NCI-H2196 (cell line): Measurements from ENCODE around the gene DUT.
"Not testable (repeated sequence)": the region's sequence is repeated elsewhere in the genome, so short reads cannot be mapped to it uniquely, and the experiment has no call there.

Source experiments
- DNase-seq: peaks from one replicate; lab custom pipeline; 2025; ENCODE audit not compliant: unreplicated experiment; lab: John Stamatoyannopoulos, UW

DUT gene

DNA sequence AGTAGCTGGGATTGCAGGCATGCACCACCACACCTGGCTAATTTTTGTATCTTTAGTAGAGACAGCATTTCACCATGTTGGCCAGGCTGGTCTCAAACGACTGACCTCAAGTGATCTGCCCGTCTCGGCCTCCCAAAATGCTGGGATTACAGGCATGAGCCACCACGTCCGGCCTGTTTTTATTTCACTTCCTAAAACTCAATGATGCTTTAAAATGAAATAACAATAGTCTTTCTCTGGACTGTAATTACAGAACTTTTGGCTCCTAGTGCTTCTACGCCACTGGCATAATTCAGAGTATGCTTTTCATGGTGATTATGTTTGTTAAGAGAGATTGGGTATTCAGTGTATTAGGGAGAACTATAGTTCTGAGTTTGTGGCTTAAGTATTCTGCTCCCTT, 5.0 kb upstream of the DUT start:
- not testable (repeated sequence) for DNase-seq

DNA sequence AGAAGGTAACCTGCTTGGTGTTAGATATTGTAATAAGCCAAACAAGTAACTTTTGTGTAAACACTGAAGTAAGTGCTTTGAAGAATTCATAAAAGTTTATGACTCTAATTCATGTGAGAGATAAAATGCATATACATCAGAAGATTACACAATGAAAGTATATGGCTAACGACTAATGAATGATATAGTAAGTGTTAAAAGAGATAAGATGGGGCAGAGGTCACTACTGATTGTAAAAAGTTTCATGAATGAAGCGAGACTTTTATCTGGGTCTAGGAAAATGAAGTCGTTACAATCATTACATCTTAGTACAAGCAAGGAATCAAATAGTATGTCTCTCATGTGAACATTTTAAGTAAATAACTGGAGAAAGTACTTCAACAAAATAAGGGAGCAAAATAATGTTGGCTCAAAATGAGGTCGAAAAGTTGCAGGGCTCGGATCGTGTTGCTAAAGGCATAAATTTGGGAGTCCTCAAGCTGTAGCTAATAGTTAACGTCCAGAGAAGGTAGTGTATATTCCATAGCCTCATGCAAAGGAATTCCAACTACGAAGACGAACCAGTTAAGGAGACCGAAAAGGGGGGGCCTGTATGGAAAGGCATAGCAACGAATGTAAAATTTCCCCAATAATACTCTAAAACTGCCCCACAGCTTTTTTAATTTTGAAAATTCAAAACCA, 984 bp upstream of the DUT start:
- DNase-seq: no peak

DNA sequence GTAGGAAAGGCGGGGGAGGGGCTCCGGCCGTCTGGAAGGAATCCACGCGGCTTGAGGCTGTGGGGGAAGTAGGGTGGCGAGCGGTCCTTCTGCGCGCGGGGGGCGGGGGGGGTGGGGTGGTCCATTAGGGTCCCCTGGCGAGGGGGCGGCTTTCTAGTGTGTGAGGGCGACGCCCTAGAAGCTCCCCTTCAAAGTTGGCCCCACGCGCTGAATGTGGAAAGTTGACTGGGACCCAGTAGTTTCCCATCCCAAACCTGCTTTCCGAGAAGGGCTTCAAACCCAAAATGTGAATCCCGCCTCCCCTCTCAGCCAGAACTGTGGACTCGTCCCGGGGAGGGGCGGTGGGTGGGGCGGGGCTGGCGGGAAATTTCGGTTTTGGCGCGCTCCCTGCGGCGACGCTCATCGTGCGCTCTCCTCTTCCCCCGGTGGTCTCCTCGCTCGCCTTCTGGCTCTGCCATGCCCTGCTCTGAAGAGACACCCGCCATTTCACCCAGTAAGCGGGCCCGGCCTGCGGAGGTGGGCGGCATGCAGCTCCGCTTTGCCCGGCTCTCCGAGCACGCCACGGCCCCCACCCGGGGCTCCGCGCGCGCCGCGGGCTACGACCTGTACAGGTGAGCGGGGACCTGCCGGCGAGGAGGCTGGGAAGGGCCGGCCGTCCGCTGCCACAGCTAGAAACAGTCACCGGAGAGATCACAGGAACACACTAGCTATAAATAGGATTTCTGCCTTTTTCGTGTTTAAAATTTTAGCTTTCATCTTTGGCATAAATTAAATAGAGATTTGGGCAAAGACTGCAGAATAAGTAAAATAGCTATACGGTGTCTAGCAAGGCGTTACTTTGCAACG, 790 bp downstream of the DUT start:
- peak; percentile 39 for DNase-seq

DNA sequence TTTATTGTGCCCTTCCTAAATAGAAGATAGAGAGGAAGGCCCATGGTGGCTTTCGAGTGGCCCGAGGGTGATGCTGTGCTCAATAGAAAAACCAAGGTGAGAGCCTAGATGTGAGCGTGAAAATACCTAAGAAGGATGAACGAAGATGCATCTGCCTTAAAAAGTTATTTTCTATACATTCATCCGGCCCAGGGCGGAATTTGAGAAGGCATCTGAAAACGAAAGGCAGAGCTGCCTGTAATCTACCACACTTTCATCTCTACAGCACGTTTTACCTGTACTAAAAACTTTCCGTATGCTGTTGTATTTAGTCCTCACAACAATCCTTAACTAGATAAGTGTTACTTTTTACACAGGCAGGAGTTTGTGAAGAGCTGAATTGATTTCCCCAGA, 1.4 kb downstream of the DUT start:
- DNase-seq: no peak

DNA sequence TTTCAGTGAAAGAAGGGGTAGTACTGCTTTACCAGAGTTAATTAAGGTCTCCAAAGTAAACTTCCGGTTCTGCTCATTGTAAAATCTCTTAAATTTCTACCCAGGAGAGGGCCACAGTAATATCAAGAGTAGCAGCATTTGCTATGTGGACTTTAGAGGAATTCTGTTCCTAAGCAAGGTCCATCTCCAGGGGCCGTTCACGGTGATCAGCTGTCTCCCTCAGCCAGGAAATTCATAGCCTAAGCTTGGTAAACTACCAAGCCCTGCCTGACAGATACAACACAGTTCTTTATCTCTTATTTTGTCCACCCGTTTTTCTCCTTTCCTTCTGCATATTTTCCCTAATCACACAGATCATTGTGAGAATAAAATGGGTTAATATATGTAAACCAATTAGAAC, 2.3 kb downstream of the DUT start:
- no peak for DNase-seq

DNA sequence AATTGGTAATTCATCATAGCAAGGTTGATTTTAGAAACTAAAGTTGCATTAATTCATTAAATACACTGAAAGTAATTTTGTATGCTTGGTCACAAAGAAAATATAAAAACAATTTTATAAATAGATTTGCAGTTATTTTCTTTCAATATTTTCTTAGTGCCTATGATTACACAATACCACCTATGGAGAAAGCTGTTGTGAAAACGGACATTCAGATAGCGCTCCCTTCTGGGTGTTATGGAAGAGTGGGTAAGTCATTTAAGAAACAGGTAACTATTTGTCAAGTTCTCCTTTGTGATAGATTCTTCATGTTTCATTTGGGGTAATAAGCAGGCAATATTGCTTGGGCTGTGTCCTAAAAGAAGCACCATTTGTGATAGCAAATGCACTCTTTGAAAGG, 3.0 kb downstream of the DUT start:
- DNase-seq: no peak

DNA sequence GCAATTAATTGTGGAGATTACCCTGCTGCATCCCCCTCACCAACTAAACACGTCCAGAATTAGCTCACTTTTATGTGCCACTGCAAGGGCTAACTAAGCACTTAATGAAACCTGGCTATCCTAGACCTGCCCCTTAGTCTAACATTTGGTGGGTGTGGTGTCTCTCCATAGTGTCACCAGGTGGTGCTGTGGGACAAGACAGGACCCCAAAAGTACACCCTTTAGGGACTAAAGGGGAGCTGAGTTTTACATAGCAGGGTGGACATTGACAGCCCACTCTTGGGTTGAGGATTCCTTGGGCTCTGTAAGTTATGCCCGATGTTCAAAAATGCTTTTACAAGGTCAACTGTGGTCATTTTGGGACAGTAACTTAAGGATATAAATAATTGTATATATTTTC, 5.7 kb downstream of the DUT start:
- DNase-seq: no peak

DNA sequence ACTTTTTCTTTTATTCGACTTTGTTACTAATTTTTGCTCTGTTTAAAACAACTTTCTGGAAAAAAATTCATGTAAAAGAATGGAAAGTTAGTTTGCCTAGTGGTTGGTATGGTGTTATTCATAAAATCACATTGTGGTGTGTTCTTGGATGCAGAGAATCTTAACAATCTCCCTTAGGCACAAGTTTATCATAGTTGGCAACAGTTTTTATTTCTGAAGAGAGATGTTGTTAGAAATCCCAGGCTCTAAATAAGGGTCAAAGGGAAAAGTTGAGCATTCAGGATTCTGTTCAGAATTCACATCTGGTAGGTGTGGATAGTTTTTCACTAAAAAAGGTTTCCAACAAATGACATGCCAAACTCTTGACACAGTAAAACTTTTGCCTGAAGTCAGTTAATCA, 6.4 kb downstream of the DUT start:
- no peak for DNase-seq

DNA sequence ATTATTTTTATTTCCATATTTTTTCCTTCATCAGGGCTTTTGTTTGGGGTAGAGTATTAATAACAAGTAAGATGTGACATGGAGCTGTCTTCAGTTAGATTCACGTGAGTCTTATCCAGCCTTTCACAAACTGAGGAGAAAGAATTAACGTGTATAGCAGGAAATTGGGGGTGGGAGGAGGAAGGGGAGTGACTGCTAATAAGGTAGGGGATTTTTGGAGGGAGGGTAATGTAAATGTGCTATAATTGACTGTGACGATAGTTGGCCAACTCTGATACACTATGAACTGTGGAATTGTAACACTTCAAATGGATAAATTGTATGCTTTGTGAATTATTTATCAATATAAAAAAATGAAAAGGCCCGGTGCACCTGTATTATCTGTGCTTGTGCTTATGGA, 8.9 kb downstream of the DUT start:
- no peak for DNase-seq

DNA sequence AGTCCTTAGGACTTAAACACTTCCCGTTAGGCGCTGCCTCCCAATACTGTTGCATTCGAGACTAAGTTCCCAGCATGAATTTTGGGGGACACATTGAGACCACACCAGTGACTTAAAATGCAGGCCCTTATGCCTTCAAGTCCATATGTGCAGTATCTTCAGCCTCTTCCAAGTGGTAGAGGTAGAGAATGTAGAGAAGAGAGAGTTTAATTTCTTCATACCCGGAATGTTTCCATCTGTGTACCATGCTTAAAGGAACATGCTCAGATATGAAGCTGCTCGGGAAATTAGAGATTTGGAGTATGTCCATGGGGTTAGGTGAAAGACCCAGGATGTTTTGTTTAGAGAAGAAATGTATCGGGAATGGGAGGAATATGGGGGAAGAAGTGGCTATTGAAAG, 12.6 kb downstream of the DUT start:
- no peak for DNase-seq

DNA sequence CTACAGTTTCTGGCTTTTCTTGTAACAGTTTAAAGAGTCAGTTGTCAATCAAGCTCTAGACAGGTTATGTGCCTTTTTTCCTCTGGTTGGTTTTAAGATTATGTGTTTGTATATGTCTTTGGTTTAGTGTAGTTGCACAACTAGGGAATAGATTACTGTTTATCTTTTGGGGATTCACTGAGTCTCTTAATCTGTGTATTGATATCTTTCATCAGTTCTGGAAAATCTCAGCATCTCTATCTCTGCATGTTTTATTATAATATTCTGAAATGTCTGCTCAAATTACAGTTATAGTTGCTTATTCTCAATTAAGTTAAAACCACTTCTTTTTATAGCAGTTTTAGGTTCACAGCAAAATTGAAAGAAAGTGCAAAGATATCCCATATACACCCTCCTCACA, 14.3 kb downstream of the DUT start:
- no peak for DNase-seq

DNA sequence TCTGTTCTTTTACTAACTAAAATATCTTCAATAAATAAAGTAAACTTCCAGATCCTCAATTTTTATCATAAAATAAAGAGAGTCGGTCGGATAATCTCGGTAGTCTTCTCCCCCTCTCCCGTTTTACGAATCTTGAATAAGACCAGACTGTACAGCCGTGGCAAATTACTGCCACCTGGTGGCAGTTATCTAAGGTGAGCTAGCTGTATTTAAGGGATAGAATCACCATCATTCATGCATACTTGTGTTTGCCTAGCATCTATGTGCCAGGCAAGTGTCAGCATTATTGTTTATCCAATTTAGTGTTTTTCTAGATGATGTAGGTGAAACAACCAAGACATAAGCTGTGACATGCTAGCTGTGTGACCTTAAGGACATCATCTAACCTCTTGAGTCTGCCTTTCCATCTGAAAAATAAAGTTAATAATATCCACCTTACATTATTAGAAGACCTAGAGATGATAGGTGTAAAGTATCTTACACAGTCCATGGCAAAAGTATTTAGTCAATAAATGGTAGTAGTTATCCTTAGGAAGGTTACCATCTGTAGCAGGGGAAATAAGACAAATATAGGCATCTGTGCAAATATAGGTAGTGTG, 21.3 kb downstream of the DUT start:
- DNase-seq: peak; percentile 49

DNA sequence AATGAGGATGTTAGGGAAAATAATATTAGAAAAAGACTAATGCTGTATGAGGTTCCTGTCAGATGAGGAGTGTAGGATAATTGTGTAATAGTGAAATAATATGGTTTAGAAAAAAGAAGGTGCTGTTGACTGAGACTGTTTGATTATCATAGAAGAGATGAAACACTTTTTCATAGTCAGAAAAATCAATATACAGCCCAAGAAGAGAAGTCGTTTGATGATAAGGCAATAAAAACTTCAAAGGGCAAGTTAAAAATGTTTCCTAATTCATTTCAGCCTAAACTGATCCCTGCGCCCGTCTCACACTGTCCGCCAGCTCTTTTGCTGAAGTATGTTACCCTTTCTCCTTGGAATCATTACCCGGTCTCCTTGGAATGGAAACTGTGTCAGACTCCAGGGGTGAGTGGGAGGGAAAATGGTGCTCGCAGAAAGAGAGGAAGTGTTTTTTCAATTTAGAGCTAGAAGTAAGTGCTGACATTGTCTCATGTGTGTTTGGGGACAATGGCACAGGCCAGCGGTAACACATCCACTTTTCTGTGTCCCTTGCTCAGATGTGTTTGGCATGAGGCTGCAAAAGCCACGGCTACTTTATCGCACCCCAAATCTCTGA, 23.6 kb downstream of the DUT start:
- no peak for DNase-seq

DNA sequence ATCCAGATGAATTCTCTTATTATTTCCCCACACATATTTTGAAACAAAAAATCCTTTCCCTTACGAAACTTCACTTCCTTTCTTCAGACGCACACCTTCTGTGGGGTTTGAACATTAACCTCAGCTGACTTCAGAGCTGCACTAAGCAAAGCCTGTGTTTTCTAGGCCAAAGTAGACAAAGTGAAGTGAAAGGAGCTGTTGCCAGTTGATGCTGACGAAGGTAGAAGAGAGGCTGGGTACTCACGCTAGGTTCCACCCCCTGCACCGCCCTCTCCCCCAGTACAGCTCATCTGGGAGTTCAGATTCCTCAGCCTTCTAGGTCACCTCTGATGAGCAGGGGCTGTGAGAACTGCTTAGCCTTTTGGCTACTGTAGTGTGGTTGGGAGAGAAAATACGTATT, 24.1 kb downstream of the DUT start:
- DNase-seq: no peak

DNA sequence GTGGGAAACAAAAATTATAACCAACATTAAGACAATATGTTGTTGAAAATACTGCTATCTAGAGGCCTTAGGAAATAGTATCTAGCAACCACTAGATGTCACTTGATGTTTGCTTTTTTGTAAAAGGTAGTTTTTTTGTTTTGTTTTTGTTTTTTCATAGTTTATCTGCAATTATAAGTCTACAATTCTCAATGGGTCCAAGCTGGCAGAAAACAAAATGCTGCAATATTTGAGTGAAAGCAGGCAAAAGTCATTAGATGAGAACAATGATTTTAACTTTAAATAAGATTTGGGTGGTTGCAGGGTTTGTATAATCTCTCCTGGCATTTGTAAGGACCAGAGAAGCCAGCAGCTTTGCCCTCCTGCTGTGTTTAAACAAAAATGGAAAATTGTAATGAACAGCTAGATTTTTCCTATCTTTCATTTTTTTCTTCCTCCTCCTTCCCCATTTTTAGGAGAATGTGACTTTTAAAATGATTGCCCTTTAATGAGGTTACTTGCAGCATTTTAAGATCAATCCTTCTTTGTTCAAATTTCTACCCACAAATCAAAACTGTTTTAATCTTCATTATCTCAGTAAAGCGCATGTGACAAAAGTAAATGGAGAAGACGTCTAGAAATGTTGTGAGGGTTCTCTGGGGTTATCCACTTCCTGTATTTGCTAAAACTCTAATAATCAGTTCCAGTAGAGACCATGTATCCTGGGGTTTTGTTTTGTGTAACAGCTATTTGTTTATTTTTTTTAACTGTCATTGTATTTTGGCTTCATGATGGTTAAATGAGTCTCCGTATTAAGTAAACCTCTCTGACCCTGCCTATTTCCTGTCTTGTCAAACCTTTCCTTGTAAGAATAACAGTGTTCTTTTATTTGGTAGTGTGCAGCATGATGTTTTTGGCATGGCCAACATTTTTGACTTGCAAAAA, 27.3 kb downstream of the DUT start:
- peak; percentile 13 for DNase-seq

DNA sequence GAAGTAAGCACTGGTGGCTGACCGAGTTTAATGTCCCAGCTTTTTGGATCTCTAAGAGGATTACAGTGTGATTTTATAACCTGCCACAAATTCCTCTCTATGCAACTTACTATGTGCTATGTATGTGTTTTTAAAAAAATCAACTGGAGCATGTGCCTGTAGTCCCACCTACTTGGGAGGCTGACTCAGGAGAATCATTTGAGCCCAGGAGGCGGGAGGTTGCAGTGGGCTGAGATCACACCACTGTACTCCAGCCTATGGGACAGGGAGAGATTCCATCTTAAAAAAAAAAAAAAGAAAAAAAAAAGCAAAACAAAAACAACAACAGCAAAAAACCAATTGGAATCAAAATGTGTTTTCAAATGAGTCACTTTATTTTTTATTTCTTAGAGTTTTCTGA, 29.6 kb downstream of the DUT start:
- no peak for DNase-seq

DNA sequence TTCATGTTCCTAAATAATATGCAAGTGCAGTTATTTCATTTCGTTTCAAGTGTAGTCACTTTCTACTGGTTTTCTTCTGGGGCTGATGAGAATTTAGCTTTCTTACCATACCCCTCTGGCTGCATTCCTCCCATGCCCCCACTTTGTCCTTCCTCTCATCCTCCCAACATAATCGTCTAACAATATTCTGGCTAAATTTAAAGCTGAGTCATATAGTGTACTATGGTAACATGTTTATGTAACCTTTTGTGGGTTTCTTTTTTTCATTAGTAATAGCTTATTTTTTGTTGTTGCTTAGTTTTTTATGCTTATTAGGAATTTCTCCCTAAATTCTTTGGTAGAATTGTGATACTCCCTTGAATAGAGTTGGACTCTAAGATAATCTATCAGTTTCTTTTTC, 30.5 kb downstream of the DUT start:
- no peak for DNase-seq

DNA sequence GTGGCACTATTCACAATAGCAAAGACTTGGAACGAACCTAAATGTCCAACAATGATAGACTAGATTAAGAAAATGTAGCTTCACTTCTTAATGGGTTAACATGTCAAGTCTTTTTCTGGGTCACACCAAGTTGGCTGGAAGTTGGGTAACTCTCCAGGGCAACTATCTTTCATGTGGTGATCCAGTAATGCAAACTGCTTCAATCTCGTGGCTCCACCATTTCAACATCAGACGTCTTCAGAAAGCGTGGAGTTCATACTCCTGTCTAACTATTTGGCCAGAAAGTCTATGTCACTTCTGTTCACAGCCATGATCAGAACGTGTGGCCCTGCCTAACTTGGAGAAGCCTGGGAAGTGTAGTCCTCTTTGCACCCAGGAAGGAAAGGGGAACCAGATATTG, 32.2 kb downstream of the DUT start:
- no peak for DNase-seq

DNA sequence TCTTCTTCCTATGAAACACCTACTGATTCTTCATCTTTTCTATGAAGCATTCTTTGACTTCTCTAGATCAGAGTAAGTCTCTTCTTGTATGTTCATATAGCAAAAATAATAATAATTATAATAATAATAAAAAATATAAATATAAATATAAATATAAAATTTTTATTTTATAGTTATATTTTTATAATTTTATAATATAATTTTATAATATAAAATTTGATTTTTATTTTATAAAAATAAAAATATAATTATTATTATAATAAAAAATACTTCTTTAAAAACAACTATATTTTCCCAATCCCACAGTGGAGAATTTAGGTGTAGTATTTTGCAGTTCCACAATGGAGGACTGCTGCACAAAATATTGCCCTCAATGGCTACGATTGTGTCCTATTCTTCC, 34.3 kb downstream of the DUT start:
- DNase-seq: no peak

DNA sequence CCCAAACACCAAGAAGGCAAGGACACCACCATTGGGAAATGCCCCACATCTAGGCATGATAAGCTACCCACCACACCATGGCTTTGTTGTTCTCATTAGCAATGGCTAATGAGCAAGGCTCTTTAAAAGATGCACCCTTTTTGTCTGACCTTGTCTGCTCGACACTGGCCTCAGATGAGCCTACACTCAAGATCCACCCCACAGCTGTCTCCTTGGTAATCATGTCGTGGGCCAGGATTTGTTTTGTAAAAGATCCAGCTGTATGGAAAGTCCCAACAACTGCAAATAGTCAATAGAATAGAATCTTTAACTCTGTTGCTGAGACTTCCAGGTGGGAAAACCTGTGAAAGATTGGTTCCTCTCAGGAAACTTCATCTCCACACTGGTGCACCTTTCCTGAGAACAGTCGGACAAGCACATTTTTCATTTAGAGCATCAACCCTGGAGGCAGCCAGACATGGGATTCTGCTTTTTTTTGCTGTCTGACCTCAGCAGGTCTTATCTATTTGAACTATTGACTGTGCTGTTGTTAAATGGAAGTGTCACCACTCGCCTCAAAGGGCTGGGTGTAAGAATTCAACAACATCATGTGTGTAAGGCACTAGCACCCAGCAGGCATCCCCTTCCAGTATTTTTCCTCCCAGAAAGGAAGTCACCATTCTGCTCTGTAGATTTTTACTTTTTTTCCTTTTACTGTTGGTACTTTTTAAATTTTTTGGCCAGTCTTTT, 35.5 kb downstream of the DUT start:
- no peak for DNase-seq
